HEK293 (cell line): ENCODE data around the gene ZNF732.
"Not testable (repeated sequence)": the region's sequence is repeated elsewhere in the genome, so short reads cannot be mapped to it uniquely, and the experiment has no call there.

Experiments
- CTCF ChIA-PET: fragments of 350-600 bp; formaldehyde crosslinking; extraction: SDS; loops from one replicate; lab custom pipeline; 2021; ENCODE audit warnings: antibody characterized with exemption; lab: Yijun Ruan, JAX
- POLR2A ChIA-PET: fragments of 300-600 bp; formaldehyde crosslinking; extraction: SDS; loops from one replicate; lab custom pipeline; 2020; ENCODE audit warnings: antibody characterized with exemption, inconsistent platforms; lab: Yijun Ruan, JAX
- H3K27ac ChIP-seq: fragments of 200-500 bp; sonication (Bioruptor generic); 2 replicates; pipeline ENCODE4 v1.5.1; 2014; ENCODE audit warnings: low read depth, low read length, control low read depth, inconsistent platforms; ENCODE audit errors: extremely low read depth
- H3K36me3 ChIP-seq, 2 experiments: fragments of 200-500 bp in 1 of 2; sonication (Bioruptor generic) in 1 of 2; 1 replicate in 1 of 2; 2 replicates in 1 of 2; pipeline ENCODE4 v1.5.1; 2014 to 2017; ENCODE audit warnings: inconsistent platforms in 2 of 2, low read length in 2 of 2; ENCODE audit not compliant: control insufficient read depth in 2 of 2, insufficient read depth in 1 of 2
- H3K4me1 ChIP-seq: fragments of 200-500 bp; sonication (Bioruptor generic); 2 replicates; pipeline ENCODE4 v1.5.1; 2014; ENCODE audit warnings: mild to moderate bottlenecking, low read length, inconsistent platforms; ENCODE audit not compliant: control insufficient read depth, insufficient read depth
- H3K4me3 ChIP-seq: 2 replicates; pipeline ENCODE4 v1.5.1; 2011; ENCODE audit warnings: low read depth, mild to moderate bottlenecking, control low read depth, low read length, moderate library complexity
- H3K9me3 ChIP-seq: fragments of 200-500 bp; sonication (Bioruptor generic); 2 replicates; pipeline ENCODE4 v1.5.1; 2014; ENCODE audit warnings: low read depth, low read length, inconsistent platforms; ENCODE audit not compliant: control insufficient read depth, insufficient read depth
- AEBP2 ChIP-seq: fragments of 450-650 bp; formaldehyde crosslinking; IDR thresholded peaks from 2 replicates; pipeline ENCODE4 v1.5.1; 2016; ENCODE audit warnings: missing biosample characterization, missing genetic modification characterization, borderline replicate concordance
- EGR2 ChIP-seq: fragments of 450-650 bp; formaldehyde crosslinking; IDR thresholded peaks from 2 replicates; pipeline ENCODE4 v1.5.1; 2016; ENCODE audit warnings: low read depth, missing biosample characterization, missing genetic modification characterization
- GLI4 ChIP-seq: fragments of 450-650 bp; formaldehyde crosslinking; IDR thresholded peaks from 2 replicates; pipeline ENCODE4 v1.5.1; 2016; ENCODE audit warnings: missing biosample characterization, missing genetic modification characterization
- KLF10 ChIP-seq: fragments of 450-650 bp; IDR thresholded peaks from 2 replicates; pipeline ENCODE4 v1.5.1; 2018; ENCODE audit warnings: missing biosample characterization, mild to moderate bottlenecking, missing genetic modification characterization
- REPIN1 ChIP-seq: fragments of 450-650 bp; formaldehyde crosslinking; IDR thresholded peaks from 2 replicates; pipeline ENCODE4 v1.5.1; 2017; ENCODE audit warnings: missing biosample characterization, missing genetic modification characterization, low read depth
- SCRT2 ChIP-seq: fragments of 450-650 bp; formaldehyde crosslinking; IDR thresholded peaks from 2 replicates; pipeline ENCODE4 v1.5.1; 2016; ENCODE audit warnings: missing biosample characterization, missing genetic modification characterization
- YY2 ChIP-seq: fragments of 450-650 bp; formaldehyde crosslinking; IDR thresholded peaks from 2 replicates; pipeline ENCODE4 v1.5.1; 2016; ENCODE audit warnings: missing biosample characterization, missing genetic modification characterization
- ZBTB21 ChIP-seq: fragments of 450-650 bp; formaldehyde crosslinking; IDR thresholded peaks from 2 replicates; pipeline ENCODE4 v1.5.1; 2017; ENCODE audit warnings: missing biosample characterization, missing genetic modification characterization
- ZFP41 ChIP-seq: fragments of 450-650 bp; formaldehyde crosslinking; IDR thresholded peaks from 2 replicates; pipeline ENCODE4 v1.5.1; 2016; ENCODE audit warnings: missing biosample characterization, missing genetic modification characterization, borderline replicate concordance
- ZNF133 ChIP-seq: fragments of 450-650 bp; formaldehyde crosslinking; IDR thresholded peaks from 2 replicates; pipeline ENCODE4 v1.5.1; 2016; ENCODE audit warnings: missing biosample characterization, missing genetic modification characterization
- ZNF280D ChIP-seq: fragments of 450-650 bp; formaldehyde crosslinking; IDR thresholded peaks from 2 replicates; pipeline ENCODE4 v1.5.1; 2016; ENCODE audit warnings: missing biosample characterization, missing genetic modification characterization
- ZNF354C ChIP-seq: fragments of 450-650 bp; formaldehyde crosslinking; IDR thresholded peaks from 2 replicates; pipeline ENCODE4 v1.5.1; 2016; ENCODE audit warnings: missing biosample characterization, missing genetic modification characterization, low read depth, borderline replicate concordance
- ZNF391 ChIP-seq: fragments of 450-650 bp; formaldehyde crosslinking; IDR thresholded peaks from 2 replicates; pipeline ENCODE4 v1.5.1; 2016; ENCODE audit warnings: low read depth, missing biosample characterization, missing genetic modification characterization, borderline replicate concordance
- ZNF510 ChIP-seq: fragments of 450-650 bp; formaldehyde crosslinking; IDR thresholded peaks from 2 replicates; pipeline ENCODE4 v1.5.1; 2018; ENCODE audit warnings: mild to moderate bottlenecking, missing genetic modification characterization, missing biosample characterization; ENCODE audit not compliant: insufficient replicate concordance
- ZNF548 ChIP-seq: fragments of 450-650 bp; formaldehyde crosslinking; IDR thresholded peaks from 2 replicates; pipeline ENCODE4 v1.5.1; 2016; ENCODE audit warnings: missing biosample characterization, missing genetic modification characterization
- ZNF549 ChIP-seq: fragments of 450-650 bp; IDR thresholded peaks from 2 replicates; pipeline ENCODE4 v1.5.1; 2018; ENCODE audit warnings: missing biosample characterization, missing genetic modification characterization, mild to moderate bottlenecking, inconsistent platforms, moderate library complexity
- ZNF558 ChIP-seq: fragments of 450-650 bp; formaldehyde crosslinking; IDR thresholded peaks from 2 replicates; pipeline ENCODE4 v1.5.1; 2016; ENCODE audit warnings: missing biosample characterization, missing genetic modification characterization
- ZNF768 ChIP-seq: fragments of 450-650 bp; formaldehyde crosslinking; IDR thresholded peaks from 2 replicates; pipeline ENCODE4 v1.5.1; 2018; ENCODE audit warnings: missing biosample characterization, mild to moderate bottlenecking, missing genetic modification characterization
- ZNF792 ChIP-seq: fragments of 450-650 bp; formaldehyde crosslinking; IDR thresholded peaks from 2 replicates; pipeline ENCODE4 v1.5.1; 2016; ENCODE audit warnings: missing biosample characterization, missing genetic modification characterization
- ZNF830 ChIP-seq: fragments of 450-650 bp; IDR thresholded peaks from 2 replicates; pipeline ENCODE4 v1.5.0; 2018; ENCODE audit warnings: missing biosample characterization, missing genetic modification characterization, low read depth, mild to moderate bottlenecking, moderate library complexity

ZNF732 gene

GRCh38 chr4:242121-242848 is 63.0 kb downstream of the ZNF732 start (continued):
- TF ChIP-seq ZNF280D (no peak), SCRT2 (peak; percentile 74)
- TF ChIP-seq, all 188 proteins: peak for 4

GRCh38 chr4:241411-241810 is 63.9 kb downstream of the ZNF732 start:
- H3K4me1 ChIP-seq, CTCF ChIA-PET, POLR2A ChIA-PET, H3K36me3 ChIP-seq, H3K4me3 ChIP-seq, H3K27ac ChIP-seq, H3K9me3 ChIP-seq: not testable (repeated sequence)

- no peaks in the 10 kb centered on the region for H3K4me1 ChIP-seq
- TF ChIP-seq ZNF391 (tag by site-specific recombination) (no peak), ZNF768 (no peak)
- TF ChIP-seq, all 188 proteins: peak for 0
- Histone ChIP-seq H3K4me3 (no peak overlapping the region), H3K36me3 (no peaks in the 10 kb centered on the region), H3K27ac (no peak overlapping the region), H3K9me3 (no peaks in the 10 kb centered on the region)
- ChIA-PET CTCF (no interaction called here), POLR2A (no interaction called here)
Observed at GRCh38 chr4:236028-236427, 69.2 kb downstream of the ZNF732 start.

- CTCF ChIA-PET: no interaction called here
- Histone ChIP-seq H3K4me3 (no peak overlapping the region), H3K27ac (no peak overlapping the region), H3K36me3 (no peaks in the 10 kb centered on the region), H3K4me1 (no peaks in the 10 kb centered on the region), H3K9me3 (no peaks in the 10 kb centered on the region)
- POLR2A ChIA-PET: no interaction called here
- TF ChIP-seq ZNF558 (tag by site-specific recombination) (no peak), ZFP41 (tag by site-specific recombination) (no peak), ZNF510 (tag by site-specific recombination) (no peak), ZNF548 (no peak), EGR2 (no peak), ZNF133 (tag by site-specific recombination) (no peak), AEBP2 (no peak), ZNF830 (tag by site-specific recombination) (no peak), ZNF549 (no peak), YY2 (tag by site-specific recombination) (no peak), ZNF354C (tag by site-specific recombination) (no peak), ZBTB21 (tag by site-specific recombination) (no peak), GLI4 (tag by site-specific recombination) (no peak), REPIN1 (tag by site-specific recombination) (no peak), KLF10 (tag by site-specific recombination) (no peak), ZNF792 (tag by site-specific recombination) (no peak)
Observed at GRCh38 chr4:234178-234577, 71.1 kb downstream of the ZNF732 start.
